H1 (cell line): Measurements from ENCODE around the gene FARSB. TPM values are rescaled to one million over a fixed set of nuclear protein-coding genes. Genes with fewer than 3 reads are reported as not detected.

ENCODE experiments used
- CTCF ChIA-PET: fragments of 300-600 bp; sonication (Branson Sonifier 250); formaldehyde crosslinking; loops from one replicate; lab custom pipeline; 2021; ENCODE audit not compliant: partially characterized antibody; lab: Charles Lee
- POLR2A ChIA-PET: fragments of 300-600 bp; sonication (Branson Sonifier 250); formaldehyde crosslinking; loops from one replicate; lab custom pipeline; 2021; ENCODE audit warnings: inconsistent platforms; ENCODE audit not compliant: partially characterized antibody; lab: Charles Lee
- DNase-seq, 2 experiments: peaks; one replicate each; pipeline versions ENCODE4 v3.0.0 to v3.0.0-alpha.2; 2010 to 2022; ENCODE audit warnings: low spot score in 2 of 2, low read depth in 1 of 2, mixed read lengths in 1 of 2
- FAIRE-seq: peaks from 2 replicates; lab custom pipeline; 2011; peaks lifted over from hg19 to GRCh38; lab: Jason Lieb, UNC
- H2AFZ ChIP-seq: 2 replicates; pipeline ENCODE4 v1.8.1; 2012; ENCODE audit warnings: low read length, inconsistent platforms
- H2AK5ac ChIP-seq: 2 replicates; pipeline ENCODE4 v1.6.1; 2013; ENCODE audit warnings: low read depth, low read length
- H2BK120ac ChIP-seq: replicated peaks from 2 replicates; pipeline ENCODE3; 2013; ENCODE audit warnings: low read depth, low read length, inconsistent platforms
- H2BK12ac ChIP-seq: 2 replicates; pipeline ENCODE4 v1.6.1; 2013; ENCODE audit warnings: low read depth, low read length
- H2BK15ac ChIP-seq: 2 replicates; pipeline ENCODE4 v1.6.1; 2013; ENCODE audit warnings: low read length
- H2BK20ac ChIP-seq: 2 replicates; pipeline ENCODE4 v1.6.1; 2013; ENCODE audit warnings: low read length
- H2BK5ac ChIP-seq: 2 replicates; pipeline ENCODE4 v1.6.1; 2013; ENCODE audit warnings: low read depth, low read length
- H3K14ac ChIP-seq: 2 replicates; pipeline ENCODE4 v1.6.1; 2013; ENCODE audit warnings: inconsistent platforms; ENCODE audit not compliant: insufficient read length
- H3K18ac ChIP-seq: 2 replicates; pipeline ENCODE4 v1.6.1; 2013; ENCODE audit warnings: low read length; ENCODE audit errors: extremely low read depth
- H3K23ac ChIP-seq: 2 replicates; pipeline ENCODE4 v1.6.1; 2013; ENCODE audit warnings: inconsistent platforms; ENCODE audit not compliant: insufficient read length
- H3K23me2 ChIP-seq: 2 replicates; pipeline ENCODE4 v1.6.1; 2013; ENCODE audit warnings: low read depth, low read length
- H3K27ac ChIP-seq: 2 replicates; pipeline ENCODE4 v1.6.1; 2011; ENCODE audit warnings: low read depth, low read length, inconsistent platforms
- H3K27me3 ChIP-seq, 4 experiments: replicated peaks in 1 of 4; 1 replicate in 1 of 4; 2 replicates in 3 of 4; pipeline versions ENCODE4 v1.6.1 to v1.8.1; 2011 to 2013; ENCODE audit warnings: low read length in 3 of 4, mild to moderate bottlenecking in 3 of 4, inconsistent platforms in 2 of 4, mixed read lengths in 2 of 4, moderate library complexity in 1 of 4; ENCODE audit not compliant: control insufficient read depth in 3 of 4, insufficient read depth in 3 of 4; ENCODE audit errors: extremely low read depth in 1 of 4
- H3K36me3 ChIP-seq, 4 experiments: 2 replicates each; pipeline versions ENCODE4 v1.6.1 to v1.8.1; 2011 to 2013; ENCODE audit warnings: mild to moderate bottlenecking in 4 of 4, low read length in 3 of 4, moderate library complexity in 2 of 4, control low read depth in 1 of 4, inconsistent platforms in 1 of 4; ENCODE audit not compliant: insufficient read depth in 4 of 4, control insufficient read depth in 2 of 4
- H3K4ac ChIP-seq: replicated peaks from 2 replicates; pipeline ENCODE3; 2013; ENCODE audit warnings: low read length, low read depth, mixed read lengths, inconsistent platforms; ENCODE audit not compliant: insufficient read length
- H3K4me1 ChIP-seq, 4 experiments: replicated peaks in 1 of 4; 1 replicate in 1 of 4; 2 replicates in 3 of 4; pipeline versions ENCODE4 v1.6.1 to v1.8.1; 2011 to 2013; ENCODE audit warnings: low read length in 3 of 4, inconsistent platforms in 2 of 4, mixed read lengths in 1 of 4; ENCODE audit not compliant: insufficient read depth in 4 of 4, control insufficient read depth in 3 of 4
- H3K4me2 ChIP-seq, 2 experiments: 2 replicates each; pipeline versions ENCODE4 v1.6.1 to v1.8.1; 2011 to 2013; ENCODE audit warnings: low read depth in 2 of 2, low read length in 2 of 2, control low read depth in 1 of 2, inconsistent platforms in 1 of 2, mild to moderate bottlenecking in 1 of 2; ENCODE audit not compliant: insufficient read depth in 1 of 2
- H3K4me3 ChIP-seq, 4 experiments: fragments of 200-600, 300-600 bp in 1 of 4; sonication (generic), shearing (Covaris generic), sonication (Bioruptor Twin) in 1 of 4; 2 replicates each; pipeline versions ENCODE4 v1.5.1 to v1.8.1; 2011 to 2016; ENCODE audit warnings: low read length in 4 of 4, low read depth in 3 of 4, control low read depth in 2 of 4, inconsistent platforms in 2 of 4, mild to moderate bottlenecking in 2 of 4, mixed read lengths in 1 of 4, moderate library complexity in 1 of 4; ENCODE audit not compliant: insufficient read depth in 2 of 4; ENCODE audit errors: extremely low read depth in 1 of 4
- H3K56ac ChIP-seq: replicated peaks from 2 replicates; pipeline ENCODE3; 2013; ENCODE audit warnings: low read depth, mild to moderate bottlenecking, mixed read lengths, low read length, inconsistent platforms; ENCODE audit not compliant: insufficient read length
- H3K79me1 ChIP-seq: 2 replicates; pipeline ENCODE4 v1.6.1; 2013; ENCODE audit warnings: low read depth, low read length, control low read depth
- H3K79me2 ChIP-seq, 2 experiments: 2 replicates each; pipeline versions ENCODE4 v1.6.1 to v1.8.1; 2012 to 2013; ENCODE audit warnings: low read length in 2 of 2, mild to moderate bottlenecking in 2 of 2, inconsistent platforms in 1 of 2; ENCODE audit not compliant: insufficient read depth in 2 of 2, control insufficient read depth in 1 of 2
- H3K9ac ChIP-seq, 4 experiments: replicated peaks in 1 of 4; 1 replicate in 1 of 4; 2 replicates in 3 of 4; pipeline versions ENCODE4 v1.6.1 to v1.8.1; 2011 to 2013; ENCODE audit warnings: low read depth in 3 of 4, low read length in 3 of 4, control low read depth in 2 of 4, mild to moderate bottlenecking in 2 of 4, moderate library complexity in 2 of 4, inconsistent platforms in 1 of 4; ENCODE audit errors: extremely low read depth in 1 of 4
- H3K9me3 ChIP-seq, 2 experiments: 2 replicates each; pipeline versions ENCODE4 v1.6.1 to v1.8.1; 2012 to 2013; ENCODE audit warnings: mild to moderate bottlenecking in 2 of 2, moderate library complexity in 2 of 2, control low read depth in 1 of 2, inconsistent platforms in 1 of 2, low read depth in 1 of 2, low read length in 1 of 2, mixed read lengths in 1 of 2; ENCODE audit not compliant: insufficient read depth in 2 of 2
- H4K20me1 ChIP-seq, 2 experiments: replicated peaks in 1 of 2; 2 replicates each; pipeline versions ENCODE3 to v1.8.1; 2011 to 2013; ENCODE audit warnings: inconsistent platforms in 2 of 2, low read length in 2 of 2, mild to moderate bottlenecking in 1 of 2; ENCODE audit not compliant: insufficient read depth in 2 of 2, control insufficient read depth in 1 of 2
- H4K5ac ChIP-seq: 2 replicates; pipeline ENCODE4 v1.6.1; 2013; ENCODE audit warnings: low read length, low read depth, mixed read lengths, inconsistent platforms; ENCODE audit not compliant: insufficient read length
- H4K8ac ChIP-seq: 2 replicates; pipeline ENCODE4 v1.8.0; 2013; ENCODE audit warnings: mild to moderate bottlenecking, moderate library complexity, low read length, inconsistent platforms; ENCODE audit not compliant: insufficient read depth; ENCODE audit errors: extremely low read depth
- H4K91ac ChIP-seq: replicated peaks from 2 replicates; pipeline ENCODE3; 2013; ENCODE audit warnings: low read length, mixed read lengths, inconsistent platforms; ENCODE audit not compliant: insufficient read length
- CHD2 ChIP-seq: IDR thresholded peaks from 2 replicates; pipeline ENCODE4 v1.6.1; 2012; ENCODE audit warnings: low read length, improper control_type of control experiment
- SUZ12 ChIP-seq: fragments of 200-600 bp; sonication (generic); IDR thresholded peaks from 2 replicates; pipeline ENCODE4 v1.6.1; 2012; ENCODE audit warnings: mild to moderate bottlenecking, inconsistent platforms, low read length, moderate library complexity, mixed read lengths
- TBP ChIP-seq: IDR thresholded peaks from 2 replicates; pipeline ENCODE4 v1.6.1; 2011; ENCODE audit warnings: low read depth, low read length, improper control_type of control experiment
- polyA plus RNA-seq, 7 experiments: library from polyadenylated mRNA; depleted of rRNA in 3 of 7; stranded (reverse) in 5 of 7; unstranded in 2 of 7; fragments of >200 nt in 5 of 7; fragments of 200-250 nt in 2 of 7; gene quantifications; 1 replicate in 5 of 7; 2 replicates in 1 of 7; 4 replicates in 1 of 7; pipeline versions ENCODE4 v1.2.1 to v1.2.3, GENCODE V29; 2011 to 2013; ENCODE audit warnings: missing spikeins in 2 of 7, mixed read lengths in 2 of 7
- total RNA-seq: library from RNA; stranded (reverse); fragmentation: NEBNext Ultra II Directional; extraction: Animal tissue kit (Norgen Biotek cat#: 25700); gene quantifications from 2 replicates; pipeline ENCODE4 v1.2.1, GENCODE V29; 2021

FARSB gene
- total and polyA plus RNA-seq, 2 of the 8 experiments (the other 6 are each of a cell fraction or from before 2014, with no cell fraction given) = 21.0 to 37.9 TPM

DNA sequence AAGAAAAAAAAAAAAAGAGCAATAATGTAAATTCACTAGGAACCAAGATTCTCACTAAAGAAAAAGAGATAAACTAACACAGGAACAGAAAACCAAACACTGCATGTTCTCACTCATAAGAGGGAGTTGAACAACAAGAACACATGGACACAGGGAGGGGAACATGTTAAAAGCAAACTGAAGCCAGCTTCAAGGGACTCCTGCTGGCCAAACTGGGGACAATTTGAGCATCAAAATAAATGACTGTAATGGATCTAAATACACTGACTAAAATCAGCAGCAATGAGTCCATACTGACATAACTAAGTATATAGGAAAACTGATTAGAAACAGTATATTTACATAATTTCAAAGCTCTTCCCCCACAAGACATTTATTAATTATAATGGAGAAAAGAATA lies 73.0 kb downstream of the FARSB start:
- no peaks in the 10 kb centered on the region for H3K27me3 ChIP-seq
- no peak overlapping the region for H2BK15ac ChIP-seq
- H3K27ac ChIP-seq = no peak overlapping the region
- no peak overlapping the region for H2AK5ac ChIP-seq
- DNase-seq = no peak
- H3K36me3 ChIP-seq = peaks cover 0 to 21% (median 3%) of the 10 kb centered on the region in 4 experiments; a peak in 4 of 8 replicates
- no peaks in the 10 kb centered on the region for H3K79me1 ChIP-seq
- no peak for FAIRE-seq
- H4K8ac ChIP-seq = no peak overlapping the region
- no peak overlapping the region for H2BK20ac ChIP-seq
- no peak overlapping the region for H3K4me3 ChIP-seq
- H3K14ac ChIP-seq = no peak overlapping the region
- ChIA-PET POLR2A (interaction anchor here (0.6 kb wide), 1 partner anchor 18 kb away, joined by 4 read pairs; no protein-coding TSS in a partner anchor), CTCF (interaction anchor here (0.6 to 2.7 kb wide), 7 partner anchors 12 to 357 kb away, joined by 3 to 12 read pairs (median 3); no protein-coding TSS in a partner anchor)
- H3K4me1 ChIP-seq = no peaks in the 10 kb centered on the region
- no peak overlapping the region for H2AFZ ChIP-seq
- H4K20me1 ChIP-seq = no peaks in the 10 kb centered on the region
- H3K9ac ChIP-seq = no peak overlapping the region
- no peak overlapping the region for H2BK12ac ChIP-seq
- 0 out of 4 replicates have a peak, but pooled peaks cover 0 to 5% of the 10 kb centered on the region in 2 experiments for H3K79me2 ChIP-seq
- no peak overlapping the region for H3K4ac ChIP-seq
- H2BK5ac ChIP-seq = no peak overlapping the region
- H4K91ac ChIP-seq = no peak overlapping the region
- no peak overlapping the region for H3K23ac ChIP-seq
- no peaks in the 10 kb centered on the region for H3K23me2 ChIP-seq
- no peak overlapping the region for H4K5ac ChIP-seq
- no peak overlapping the region for H3K56ac ChIP-seq
- no peak overlapping the region for H3K4me2 ChIP-seq
- H2BK120ac ChIP-seq = no peak overlapping the region
- no peak overlapping the region for H3K18ac ChIP-seq
- peaks cover 7 to 9% of the 10 kb centered on the region in 2 experiments; a peak in 3 of 4 replicates for H3K9me3 ChIP-seq
- TF ChIP-seq CHD2 (no peak), SUZ12 (no peak), TBP (no peak)
